Inflammatory macrophage treated with lipopolysaccharide for 4 hours (primary cell): Measurements from ENCODE around the gene KIF26A.

Source experiments
- DNase-seq: peaks from one replicate; pipeline ENCODE4 v3.0.0-alpha.2; 2020

Gene KIF26A

DNA sequence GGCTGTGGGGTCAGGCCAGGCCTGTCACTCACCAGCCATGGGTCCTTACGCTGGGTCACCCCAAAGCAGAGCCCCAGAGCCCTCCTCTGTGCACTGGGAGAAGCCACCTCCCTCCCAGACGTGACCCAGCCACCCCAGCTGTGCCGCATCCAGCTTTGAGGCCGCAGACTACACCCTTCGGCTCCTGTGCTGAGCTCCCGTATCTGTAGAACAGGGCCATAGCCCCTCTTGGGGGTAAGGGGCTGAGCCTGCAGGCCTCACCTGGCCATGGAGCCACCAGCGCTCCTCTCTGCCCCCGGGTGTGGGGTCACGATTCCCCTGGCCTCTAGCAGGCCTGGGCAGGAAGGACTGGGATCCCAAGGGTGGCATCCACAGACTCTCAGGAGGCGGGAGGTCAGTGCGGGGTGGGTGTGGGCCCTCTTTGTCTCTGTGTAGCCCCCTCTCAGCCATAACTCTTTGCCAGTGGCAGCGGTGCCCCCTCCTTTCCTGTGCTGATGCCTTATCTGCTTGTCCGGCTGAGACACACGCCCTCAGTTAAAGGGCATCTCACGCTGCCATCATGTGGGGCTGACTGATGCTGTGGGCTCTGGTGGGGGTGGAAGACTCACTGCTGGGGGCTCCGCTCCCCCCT, 36.6 kb upstream of the KIF26A start:
- DNase-seq, result no peak

DNA sequence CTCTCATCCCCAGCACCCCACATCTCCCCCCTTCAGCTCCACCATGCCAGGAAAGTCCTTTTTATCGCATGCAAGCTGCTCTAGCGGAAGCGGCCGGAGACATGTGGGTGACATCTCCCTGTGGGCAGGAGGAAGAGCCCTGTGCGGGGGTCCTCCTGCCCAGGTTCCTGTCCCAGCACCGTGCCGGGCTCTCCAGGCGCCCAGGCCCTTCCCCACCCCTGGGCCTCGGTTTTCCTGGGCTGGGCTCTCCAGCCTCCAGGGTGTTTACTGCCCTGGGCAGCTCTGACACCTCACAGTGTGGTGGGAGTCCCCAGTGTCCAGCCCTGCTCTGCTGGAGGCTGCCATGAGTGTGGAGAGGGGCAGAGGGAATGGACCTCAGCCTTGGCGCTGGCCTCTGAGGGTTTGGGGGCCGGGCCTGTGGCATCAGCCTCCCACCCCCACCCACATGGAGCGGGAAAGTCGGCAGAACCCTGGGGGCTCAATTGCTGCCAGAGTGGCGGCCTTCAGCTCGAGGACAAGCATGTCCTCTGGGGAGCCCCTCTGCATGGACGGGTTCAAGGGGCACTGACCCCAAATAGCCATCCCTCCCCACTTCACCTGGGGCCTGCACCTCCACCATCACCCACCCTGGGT, 36.0 kb upstream of the KIF26A start:
- no peak for DNase-seq

DNA sequence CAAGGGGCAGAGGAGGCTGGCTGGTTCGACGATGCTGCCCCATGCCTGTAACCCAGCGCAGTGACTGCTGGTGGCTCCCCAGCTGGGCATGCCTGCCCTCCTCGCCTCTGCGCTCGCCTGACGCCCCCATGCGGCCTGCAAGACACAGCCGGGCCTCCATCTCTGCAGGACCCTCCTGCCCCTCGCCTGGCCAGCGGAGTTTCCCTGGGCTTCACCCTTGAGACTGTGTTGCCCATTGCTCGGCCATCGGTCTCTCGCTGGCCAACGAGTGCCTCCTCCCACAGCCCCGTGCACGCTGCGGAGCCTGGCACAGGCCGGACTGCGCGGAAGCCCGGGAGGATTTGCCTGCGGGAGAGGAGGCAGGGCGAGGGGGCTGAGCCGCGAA, 35.3 kb upstream of the KIF26A start:
- DNase-seq, result no peak

DNA sequence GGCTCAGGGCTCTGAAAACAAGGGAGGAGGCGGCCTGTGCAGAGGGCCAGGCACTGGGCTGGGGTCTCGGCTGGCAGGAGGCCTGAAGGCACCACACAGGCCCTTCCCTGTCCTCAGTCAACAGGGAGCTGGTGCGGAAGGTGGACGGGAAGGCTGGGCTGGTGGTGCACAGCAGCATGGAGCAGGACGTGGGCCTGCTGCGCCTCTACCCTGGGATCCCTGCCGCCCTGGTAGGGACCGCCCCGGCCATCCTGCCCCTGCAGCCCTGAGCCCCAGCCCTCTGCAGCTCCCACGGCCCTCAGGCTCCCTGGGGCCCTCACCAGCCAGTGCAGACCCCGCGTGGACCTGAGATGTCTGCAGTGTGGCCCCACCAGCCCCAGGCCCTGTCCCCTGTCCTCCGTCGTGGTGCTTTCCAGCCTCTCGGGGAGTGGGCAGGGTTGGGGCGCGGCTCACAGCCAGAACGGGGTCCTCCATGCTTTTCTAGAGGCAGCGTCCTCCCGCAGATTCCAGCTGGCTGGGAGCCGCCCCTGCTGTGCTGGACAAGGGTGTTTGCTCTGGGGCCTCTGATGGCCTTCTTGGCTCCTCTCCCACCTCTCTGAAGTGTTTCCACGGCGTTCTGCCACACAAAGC, 34.8 kb upstream of the KIF26A start:
- DNase-seq, result no peak

DNA sequence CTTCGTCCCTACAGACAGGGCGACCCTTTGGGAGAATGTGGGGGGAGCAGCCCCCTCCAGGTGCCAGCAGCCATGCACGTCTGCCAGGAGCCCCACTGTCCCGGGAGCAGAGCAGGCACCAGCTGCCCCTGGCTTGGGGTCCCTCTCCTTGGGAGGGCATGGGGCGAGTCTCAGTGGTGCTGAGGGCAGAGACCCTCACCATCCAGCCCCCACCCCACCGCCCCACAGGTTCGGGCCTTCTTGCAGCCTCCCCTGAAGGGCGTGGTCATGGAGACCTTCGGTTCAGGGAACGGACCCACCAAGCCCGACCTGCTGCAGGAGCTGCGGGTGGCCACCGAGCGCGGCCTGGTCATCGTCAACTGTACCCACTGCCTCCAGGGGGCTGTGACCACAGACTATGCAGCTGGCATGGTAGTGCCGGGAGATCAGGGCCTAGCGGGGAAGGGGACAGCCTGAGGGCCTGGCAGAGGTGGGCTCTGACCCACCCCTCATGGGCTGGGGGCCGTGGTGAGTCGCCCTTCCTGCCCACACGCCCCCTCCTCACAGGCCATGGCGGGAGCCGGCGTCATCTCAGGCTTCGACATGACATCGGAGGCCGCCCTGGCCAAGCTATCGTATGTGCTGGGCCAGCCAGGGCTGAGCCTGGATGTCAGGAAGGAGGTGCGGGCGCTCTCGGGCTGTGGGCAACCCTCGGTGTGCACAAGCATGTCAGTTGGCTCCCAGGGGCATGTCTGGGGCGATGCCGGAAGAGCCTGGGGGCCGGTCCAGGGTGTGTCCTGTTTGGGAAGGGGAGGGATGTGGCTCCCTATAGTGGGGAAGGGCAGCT, 34.1 kb upstream of the KIF26A start:
- no peak for DNase-seq

DNA sequence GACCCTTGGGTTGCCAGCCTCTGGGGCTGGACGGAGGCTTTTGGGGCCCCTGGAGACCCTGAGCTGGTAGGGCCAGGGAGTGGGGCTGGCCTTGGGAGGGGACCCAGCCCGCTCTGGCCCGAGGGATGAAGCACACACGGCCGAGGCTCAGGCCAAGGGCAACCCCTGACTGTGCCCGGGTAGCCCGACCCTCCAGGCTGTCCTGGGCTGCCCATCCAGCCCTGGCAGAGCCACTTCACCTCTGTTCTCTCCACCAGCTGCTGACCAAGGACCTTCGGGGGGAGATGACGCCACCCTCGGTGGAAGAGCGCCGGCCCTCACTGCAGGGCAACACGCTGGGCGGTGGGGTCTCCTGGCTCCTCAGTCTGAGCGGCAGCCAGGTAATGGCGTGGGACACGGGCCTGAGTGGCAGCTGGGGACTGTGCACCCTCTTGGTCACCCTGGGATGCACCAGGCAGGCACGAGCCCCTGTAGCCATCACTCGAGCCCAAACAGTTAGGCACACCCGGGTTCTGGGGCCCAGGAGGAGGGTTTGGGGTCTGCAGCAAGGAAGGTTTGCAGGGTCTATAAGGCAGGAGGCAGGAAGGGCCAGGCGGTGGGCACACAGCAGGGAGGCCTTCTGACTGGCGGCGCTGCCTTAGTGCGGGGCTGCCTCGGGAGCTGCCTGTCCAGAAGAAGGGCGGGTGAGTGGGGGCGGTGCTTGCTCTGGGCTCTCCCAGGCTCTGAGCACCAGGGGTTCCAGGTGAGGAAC, 33.1 kb upstream of the KIF26A start:
- no peak for DNase-seq

DNA sequence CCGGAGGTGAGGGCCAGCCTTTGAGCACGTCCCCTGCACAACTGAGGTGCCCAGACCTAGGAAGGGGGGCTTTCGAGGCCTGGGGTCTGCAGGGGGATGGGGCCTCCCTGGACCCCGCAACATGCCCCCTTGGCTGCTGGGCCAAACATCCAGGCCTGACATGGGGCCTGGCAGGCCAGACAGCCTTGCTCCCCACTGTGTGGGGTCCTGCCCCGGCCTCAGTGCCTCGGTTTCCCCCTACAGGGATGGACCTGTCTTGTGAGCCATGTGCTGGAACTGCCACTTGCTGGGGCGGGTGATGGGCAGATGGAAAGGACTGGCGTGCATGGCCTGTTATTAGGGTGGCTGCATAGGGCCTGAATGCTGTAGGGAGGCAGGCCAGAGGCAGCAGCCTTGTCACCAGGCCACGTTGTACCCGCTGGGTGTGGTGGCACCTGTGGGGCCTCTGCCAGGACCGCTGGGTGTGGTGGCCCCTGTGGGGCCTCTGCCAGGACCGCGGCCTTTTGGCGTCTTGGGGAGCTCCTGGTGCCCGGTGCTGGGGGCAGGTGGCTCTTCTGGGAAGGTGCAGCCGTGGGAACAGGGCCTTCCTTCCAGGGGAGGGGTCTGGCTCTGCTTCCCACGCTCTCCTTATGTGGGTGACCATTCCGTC, 32.4 kb upstream of the KIF26A start:
- no peak for DNase-seq

DNA sequence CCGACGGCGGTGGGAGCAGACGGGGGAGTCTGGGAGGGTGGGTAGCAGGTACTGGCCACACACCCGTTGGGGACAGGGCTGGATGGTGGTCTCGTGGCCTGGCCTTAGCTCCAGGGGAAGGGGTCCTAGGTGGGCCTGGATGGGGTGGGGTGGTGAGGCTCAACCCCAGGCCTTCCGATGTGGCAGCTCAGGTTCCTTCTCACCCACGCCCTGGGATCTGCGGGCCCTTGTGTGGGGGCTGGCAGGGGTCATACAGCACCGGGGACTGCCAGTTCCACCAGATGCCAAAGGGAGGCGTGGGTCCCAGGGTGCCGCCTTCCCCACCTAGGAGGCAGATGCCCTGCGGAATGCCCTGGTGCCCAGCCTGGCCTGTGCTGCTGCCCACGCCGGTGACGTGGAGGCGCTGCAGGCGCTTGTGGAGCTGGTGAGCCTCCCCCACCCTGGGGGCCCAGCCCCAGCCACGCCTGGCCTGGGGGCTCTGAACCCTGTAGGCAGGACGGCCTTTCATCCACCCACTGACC, 31.9 kb upstream of the KIF26A start:
- DNase-seq, result no peak

DNA sequence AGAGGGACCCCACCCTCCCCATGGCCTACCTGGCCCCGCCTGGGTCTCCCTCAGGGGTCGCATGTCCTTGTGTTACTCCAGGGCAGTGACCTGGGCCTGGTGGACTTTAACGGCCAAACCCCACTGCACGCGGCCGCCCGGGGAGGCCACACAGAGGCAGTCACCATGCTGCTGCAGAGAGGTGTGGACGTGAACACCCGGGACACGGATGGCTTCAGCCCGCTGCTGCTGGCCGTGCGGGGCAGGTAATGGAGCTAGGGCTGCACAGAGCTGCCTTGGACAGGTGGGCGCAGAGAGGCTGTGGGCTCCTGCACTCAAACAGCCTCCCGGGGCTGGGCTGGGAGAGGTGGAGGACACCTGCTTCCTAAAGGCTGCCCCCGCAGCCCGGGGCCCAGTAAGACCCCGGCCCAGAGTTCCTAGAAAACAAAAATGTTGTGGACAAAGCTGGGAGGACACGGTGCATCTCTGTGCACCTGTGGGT, 31.2 kb upstream of the KIF26A start:
- no peak for DNase-seq

DNA sequence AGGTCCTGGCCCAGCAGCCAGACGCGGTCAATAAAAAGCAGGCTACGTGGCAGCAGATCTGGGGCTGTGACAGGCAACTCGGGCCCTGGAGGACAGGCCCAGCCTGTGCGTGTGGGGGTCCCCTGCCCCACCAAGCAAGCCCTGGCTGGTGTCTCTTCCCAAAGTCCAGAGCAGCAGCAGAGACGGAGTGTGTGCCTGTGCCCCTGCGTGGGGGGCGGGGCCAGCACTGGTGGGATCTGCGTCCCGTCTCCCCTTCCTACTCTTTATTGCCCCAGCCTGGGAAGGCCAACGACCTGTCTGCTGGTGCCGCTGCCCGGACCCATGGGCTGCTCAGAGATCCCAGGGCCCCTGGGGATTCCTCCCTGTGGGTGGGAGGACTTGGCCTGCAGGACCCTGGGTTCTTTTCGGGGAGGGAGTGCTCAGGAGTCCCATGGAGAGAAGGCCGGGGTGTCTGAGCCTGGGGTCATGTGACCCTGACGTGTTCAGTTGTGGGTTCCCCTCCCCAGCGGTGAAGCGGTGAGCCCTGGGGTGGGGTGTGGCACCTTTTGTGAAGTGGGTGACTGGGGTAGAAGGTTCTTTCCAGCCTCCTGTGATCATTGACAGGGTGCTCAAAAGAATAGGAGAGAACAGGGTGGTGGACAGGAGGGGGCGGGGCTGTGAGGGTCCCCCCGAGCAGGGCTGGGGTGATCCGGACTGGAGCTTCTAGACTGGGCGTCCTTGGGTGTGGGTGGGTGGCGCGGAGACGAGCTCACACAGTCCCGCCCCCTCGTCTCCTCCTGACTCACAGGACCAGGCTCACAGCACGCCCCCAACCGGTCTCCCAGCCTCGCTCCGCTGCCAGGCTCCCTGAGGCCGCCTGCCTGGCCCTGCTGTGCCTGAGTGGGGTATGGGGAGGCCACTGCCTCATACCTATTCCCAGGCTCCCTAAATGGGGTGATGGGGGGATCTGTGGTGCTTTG, 30.5 kb upstream of the KIF26A start:
- DNase-seq, result no peak

DNA sequence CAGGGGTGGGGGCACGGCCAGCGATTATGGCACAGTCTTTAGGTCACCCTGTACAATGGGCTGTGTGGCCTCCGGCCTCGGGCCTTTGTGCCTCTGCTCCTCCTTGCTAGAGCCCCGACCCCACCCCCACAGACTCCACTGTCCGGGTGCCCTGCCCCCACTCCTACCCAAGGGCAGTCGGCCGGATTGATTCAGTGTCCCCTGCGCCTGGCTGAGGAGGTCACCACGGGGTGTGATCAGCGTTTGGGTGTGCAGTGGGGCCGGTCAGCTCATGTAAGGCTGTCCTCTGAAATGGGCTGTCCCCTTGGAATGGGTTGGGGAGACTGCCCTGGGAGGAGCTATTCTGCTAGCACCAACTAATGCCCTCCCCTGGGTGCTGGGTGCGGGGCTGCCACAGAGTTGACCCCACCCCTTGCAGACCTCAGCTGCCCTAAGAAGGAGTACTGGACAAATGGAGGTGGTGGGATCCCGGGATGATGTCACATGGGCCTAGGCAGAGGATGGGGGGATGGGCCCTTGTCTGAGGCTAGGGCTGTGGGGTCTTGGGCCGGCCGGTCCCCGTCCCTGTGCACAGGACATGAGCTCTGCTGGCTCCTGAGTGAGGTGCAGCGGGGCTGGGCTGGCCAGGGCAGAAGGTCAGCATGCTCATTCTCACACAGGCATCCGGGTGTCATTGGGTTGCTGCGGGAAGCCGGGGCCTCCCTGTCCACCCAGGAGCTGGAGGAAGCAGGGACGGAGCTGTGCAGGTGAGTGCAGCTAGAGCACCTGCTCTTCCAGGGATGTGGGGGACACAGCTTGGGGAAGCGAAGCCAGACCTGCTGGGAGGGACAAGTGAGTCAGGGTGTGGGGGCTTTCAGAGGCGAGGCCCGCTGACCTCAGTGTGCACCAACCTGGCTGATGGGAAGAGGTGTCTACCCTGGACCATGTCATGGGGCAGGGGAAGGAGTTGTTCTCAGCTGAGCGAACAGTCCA, 29.5 kb upstream of the KIF26A start:
- no peak for DNase-seq

DNA sequence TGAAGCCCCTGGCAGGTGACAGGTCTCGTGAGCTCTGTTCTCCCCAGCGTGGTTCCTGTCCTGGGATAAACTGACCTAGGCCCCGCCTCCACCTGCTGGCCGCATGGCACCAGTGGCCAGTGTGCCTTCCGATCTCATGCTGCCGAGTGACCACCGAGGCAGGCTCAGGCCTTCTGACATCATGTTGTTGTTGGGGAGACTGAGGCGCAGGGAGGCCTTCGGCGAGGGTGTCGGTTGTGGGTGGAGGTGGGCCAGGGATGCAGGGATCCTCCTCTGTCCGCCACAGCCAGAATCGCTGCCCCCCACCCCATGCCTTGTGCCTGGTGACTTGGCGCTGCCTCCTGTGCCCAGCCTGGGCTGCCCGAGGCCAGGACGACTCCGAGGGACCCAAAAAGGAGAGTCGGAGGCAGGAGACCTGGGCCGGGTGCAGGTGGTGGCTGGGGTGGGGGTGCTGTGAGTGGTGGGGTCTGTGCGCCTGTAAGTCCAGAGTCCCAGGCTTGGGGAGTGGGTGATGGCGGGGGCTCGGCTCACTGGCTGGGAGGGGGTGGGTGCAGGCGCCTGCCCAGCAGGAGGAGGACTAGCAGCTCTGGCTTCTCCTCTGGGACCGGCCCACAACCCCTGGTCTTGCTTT, 28.5 kb upstream of the KIF26A start:
- DNase-seq, result no peak

DNA sequence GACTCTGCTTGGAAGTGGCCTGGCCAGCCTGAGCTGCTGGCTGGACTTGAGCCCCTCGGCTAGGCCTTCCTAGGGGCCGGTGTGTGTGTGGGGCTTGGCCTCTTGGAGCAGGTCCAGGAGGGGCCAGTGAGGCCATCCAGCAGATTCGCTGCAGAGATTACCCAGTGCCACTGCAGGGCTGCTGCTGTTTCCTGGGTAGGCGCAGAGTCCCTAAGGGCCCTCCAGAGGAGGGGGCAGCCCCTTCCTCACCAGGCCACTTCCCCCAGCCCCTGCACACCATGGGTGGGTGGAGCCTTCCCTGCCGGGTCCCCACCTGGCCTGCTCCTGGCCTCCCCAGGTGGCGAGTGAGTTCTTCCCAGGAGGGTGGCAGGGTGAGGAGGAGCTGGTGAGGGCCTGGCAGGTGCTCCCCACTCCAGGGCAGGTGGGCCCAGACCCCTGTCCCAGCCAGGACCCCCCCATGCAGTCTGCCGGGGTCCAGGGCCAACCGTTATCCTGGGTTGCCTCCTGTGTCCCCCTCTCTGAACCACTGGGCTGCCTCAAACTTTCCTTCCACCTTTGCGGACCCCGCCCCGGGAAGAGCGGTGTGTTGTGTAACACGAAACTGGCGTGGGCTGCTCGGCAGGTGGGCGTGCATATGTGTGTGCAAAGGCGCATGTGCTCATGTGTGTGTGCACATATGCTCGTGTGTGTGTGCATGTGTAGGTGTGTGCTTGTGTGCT, 27.7 kb upstream of the KIF26A start:
- no peak for DNase-seq

DNA sequence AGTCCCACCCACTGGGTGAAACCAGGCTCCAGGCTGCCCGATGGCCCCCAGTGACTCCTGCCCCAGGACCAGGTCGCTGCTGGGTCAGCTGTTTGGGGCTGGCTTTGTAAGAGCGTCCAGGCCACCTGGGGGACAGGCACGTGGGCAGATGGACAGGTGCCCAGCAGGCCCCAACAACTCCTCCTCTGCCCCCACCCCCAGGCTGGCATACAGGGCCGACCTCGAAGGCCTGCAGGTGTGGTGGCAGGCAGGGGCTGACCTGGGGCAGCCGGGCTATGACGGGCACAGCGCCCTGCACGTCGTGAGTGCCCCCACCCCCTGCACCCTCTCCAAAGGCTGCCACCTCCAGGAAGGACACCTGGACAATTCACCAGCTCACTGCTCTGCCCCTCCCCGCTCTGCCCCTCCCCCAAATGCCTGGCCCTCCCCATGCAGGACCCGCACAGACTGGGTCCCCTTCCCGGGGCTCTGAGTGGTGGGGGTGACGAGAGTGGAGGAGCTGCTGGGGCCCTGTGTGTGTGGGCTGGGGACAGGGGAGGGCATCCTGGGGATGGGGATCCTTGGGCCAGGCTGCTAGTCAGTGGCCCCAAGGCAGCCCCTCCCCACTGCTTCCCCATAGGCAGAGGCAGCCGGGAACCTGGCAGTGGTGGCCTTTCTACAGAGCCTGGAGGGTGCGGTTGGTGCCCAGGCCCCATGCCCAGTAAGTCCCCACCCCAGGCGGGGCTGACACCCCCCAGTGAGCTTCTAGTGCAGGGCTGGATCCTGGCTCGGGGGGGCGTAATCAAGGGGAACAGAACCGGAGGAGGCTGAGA, 26.9 kb upstream of the KIF26A start:
- no peak for DNase-seq

DNA sequence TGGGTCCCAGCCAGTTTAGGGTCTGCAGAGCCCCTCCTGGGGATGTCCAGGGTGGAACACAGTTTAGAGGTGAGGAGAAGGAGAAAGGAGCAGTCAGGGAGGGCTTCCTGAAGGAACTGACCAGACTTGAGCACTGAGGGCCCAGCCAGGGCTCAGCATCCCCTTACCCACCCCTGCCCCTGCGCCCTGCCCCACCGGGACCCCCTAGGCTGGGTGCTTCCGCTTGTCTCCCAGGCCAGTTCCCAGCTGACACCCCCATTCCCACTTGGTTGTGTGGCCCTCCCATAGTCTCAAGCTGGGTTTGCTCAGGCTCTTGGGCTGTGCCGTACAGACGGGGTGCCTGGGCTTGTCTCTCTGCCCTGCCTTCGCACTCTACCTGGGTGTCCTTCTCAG, 26.3 kb upstream of the KIF26A start:
- no peak for DNase-seq

DNA sequence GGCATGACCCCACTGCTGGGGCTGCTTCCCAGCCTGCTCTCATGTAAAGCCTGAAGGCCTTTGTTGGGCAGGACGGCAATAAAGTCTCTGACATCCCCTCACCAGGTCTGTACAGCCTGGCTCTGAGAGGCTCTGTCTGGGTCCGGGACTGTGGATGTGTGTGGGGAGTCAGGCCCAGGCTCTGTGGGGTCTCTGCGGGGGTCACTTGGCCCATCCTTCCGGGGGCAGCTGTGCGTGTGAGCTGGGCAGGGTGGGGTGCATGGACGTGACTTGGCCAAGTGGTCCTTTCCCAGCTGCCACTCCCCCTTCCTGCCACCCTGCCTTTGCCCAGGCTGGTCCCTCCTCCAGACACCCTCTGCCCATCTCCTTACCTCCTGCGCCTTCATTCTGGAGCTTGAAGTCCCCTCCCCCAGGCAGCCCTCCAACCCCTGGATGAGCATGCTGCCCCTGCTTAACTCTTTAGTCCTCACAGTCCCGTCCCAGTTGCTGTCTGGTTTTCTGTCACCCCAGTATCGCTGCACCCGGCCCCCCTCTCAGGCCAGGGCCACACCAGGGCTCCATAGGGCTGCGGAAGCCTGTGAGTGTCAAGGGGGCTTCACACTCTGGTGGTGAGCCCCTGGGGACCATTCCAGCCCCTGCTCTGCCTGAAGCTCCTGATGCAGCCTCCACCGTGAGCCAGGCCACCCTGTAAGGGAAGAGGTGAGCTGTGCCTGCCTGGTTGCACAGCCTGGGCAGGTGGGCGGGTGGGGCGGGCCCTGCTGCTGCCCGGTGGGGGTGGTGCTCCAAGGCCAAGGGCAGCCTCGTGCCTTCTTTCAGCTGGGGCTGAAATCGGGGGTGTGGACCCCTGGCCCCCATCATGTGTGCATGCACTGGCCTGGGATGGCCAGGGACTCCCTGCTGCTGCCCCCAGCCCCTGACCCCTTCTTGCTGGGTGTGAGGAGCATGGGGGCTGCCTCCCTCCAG, 25.5 kb upstream of the KIF26A start:
- no peak for DNase-seq
